Measurements from ENCODE around the gene MYBPC2. TPM values are rescaled to one million over a fixed set of nuclear protein-coding genes. Genes with fewer than 3 reads are reported as not detected.

Gene MYBPC2
- total RNA-seq, 1 donor from 2014 or later, result 0.61 TPM

DNA sequence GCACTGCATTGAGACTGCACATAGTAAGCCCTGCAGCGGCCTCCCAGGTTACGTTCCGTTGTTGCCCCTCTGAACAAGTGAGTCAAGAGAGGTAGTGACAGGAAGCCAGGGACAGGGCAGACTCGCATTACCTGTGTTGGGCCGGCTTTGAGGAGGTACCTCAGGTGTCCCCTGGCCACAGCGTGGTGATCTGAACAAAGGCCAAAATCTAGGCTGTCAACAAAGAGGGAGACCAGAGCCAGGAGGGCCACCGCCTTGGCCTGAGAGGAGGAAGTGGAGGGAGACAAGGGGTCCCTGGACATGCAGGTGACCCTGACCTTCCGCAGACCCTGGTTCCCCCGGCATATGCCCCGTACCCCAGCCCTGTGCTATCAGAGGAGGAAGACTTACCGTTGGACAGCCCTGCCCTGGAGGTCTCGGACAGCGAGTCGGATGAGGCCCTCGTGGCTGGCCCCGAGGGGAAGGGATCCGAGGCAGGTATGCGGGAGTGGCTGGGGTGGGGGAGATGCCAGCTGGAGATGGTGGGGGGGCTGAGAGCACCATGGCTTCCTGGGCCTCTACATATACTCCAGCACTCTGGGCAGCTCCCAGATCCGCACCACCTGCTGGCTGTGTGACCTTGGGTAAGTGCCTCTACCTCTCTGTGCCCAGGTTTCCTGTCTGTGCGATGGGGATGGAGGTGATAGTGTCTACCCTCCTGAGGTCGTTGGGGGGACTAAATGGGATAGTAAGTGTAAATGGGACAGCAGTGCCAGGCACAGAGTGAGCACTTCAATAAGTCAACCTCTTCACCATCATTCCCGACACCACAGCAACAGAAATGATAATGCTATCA, 9.2 kb upstream of the MYBPC2 start:
- Mint-ChIP-seq H3K27ac (ENCODE audit: unreplicated experiment) (no peak overlapping the region), H3K27me3 (ENCODE audit: unreplicated experiment) (peaks cover 3% of the 10 kb centered on the region), H3K4me1 (ENCODE audit: low read depth, unreplicated experiment) (peaks cover 6% of the 10 kb centered on the region), H3K4me3 (ENCODE audit: unreplicated experiment) (no peak overlapping the region), H3K36me3 (ENCODE audit: unreplicated experiment) (no peaks in the 10 kb centered on the region), H3K9me3 (ENCODE audit: unreplicated experiment) (peaks cover 7% of the 10 kb centered on the region)
- no peak for TF ChIP-seq CTCF (IDR thresholded peaks at IDR 0.05; ENCODE audit: partially characterized antibody, unreplicated experiment)
- no peak for DNase-seq

DNA sequence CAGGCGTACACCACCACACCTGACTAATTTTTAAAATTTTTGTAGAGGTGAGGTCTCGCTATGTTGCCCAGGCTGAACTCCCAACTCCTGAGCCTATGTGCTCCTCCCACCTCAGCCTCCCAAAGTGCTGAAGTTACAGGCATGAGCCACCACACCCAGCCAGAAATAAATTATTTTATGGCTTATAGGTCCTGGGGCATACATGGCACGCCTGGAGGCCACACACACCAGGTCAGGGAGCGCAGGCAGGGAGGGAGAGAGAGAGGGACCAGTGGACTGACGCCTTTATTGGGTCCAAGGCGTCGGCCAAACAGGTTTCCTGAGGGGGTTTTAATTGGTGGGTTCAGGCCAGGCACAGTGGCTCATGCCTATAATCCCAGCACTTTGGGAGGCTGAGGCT, 7.1 kb upstream of the MYBPC2 start:
- Mint-ChIP-seq H3K4me1 (ENCODE audit: low read depth, unreplicated experiment) (no peaks in the 10 kb centered on the region), H3K36me3 (ENCODE audit: unreplicated experiment) (no peaks in the 10 kb centered on the region), H3K27ac (ENCODE audit: unreplicated experiment) (no peak overlapping the region), H3K27me3 (ENCODE audit: unreplicated experiment) (no peaks in the 10 kb centered on the region), H3K4me3 (ENCODE audit: unreplicated experiment) (no peak overlapping the region), H3K9me3 (ENCODE audit: unreplicated experiment) (peaks cover 3% of the 10 kb centered on the region)
- no peak for DNase-seq
- TF ChIP-seq CTCF (IDR thresholded peaks at IDR 0.05; ENCODE audit: partially characterized antibody, unreplicated experiment), result no peak

DNA sequence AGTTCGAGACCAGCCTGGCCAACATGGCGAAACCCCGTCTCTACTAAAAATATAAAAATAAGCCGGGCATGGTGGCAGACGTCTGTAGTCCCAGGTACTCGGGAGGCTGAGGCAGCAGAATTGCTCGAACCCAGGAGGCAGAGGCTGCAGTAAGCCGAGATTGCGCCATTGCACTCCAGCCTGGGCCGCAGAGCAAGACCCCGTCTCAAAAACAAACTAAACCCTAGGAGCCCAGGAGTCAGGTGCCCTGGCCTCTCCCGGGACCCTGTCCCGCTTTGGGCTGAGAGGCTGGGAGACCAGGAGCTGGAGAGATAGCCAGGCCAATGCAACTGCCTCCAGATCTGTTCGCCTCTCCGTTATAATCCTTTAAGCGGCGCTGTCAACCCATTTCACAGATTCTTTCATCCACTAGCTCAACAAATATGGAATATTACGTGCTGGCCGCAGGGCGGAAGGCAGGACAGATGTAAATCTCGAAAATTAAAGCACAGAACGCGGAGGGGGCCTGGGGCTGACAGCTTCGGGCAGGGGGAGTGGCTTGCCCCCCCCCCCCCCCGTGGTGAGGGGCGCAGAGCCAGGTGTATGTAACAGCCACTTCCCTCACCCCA, 5.3 kb upstream of the MYBPC2 start:
- H3K9me3 Mint-ChIP-seq (ENCODE audit: unreplicated experiment), result peaks cover 2% of the 10 kb centered on the region

DNA sequence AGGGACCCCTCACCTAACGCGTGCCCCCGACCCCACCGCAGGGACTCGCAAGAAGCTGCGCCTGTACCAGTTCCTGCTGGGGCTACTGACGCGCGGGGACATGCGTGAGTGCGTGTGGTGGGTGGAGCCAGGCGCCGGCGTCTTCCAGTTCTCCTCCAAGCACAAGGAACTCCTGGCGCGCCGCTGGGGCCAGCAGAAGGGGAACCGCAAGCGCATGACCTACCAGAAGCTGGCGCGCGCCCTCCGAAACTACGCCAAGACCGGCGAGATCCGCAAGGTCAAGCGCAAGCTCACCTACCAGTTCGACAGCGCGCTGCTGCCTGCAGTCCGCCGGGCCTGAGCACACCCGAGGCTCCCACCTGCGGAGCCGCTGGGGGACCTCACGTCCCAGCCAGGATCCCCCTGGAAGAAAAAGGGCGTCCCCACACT, 4.7 kb upstream of the MYBPC2 start:
- Mint-ChIP-seq H3K27ac (ENCODE audit: unreplicated experiment) (no peak overlapping the region), H3K4me1 (ENCODE audit: low read depth, unreplicated experiment) (peaks cover 2% of the 10 kb centered on the region), H3K27me3 (ENCODE audit: unreplicated experiment) (no peaks in the 10 kb centered on the region), H3K9me3 (ENCODE audit: unreplicated experiment) (peaks cover 2% of the 10 kb centered on the region), H3K4me3 (ENCODE audit: unreplicated experiment) (no peak overlapping the region), H3K36me3 (ENCODE audit: unreplicated experiment) (no peaks in the 10 kb centered on the region)
- no peak for TF ChIP-seq CTCF (IDR thresholded peaks at IDR 0.05; ENCODE audit: partially characterized antibody, unreplicated experiment)
- DNase-seq, result no peak

More for the DNA sequence above, 5.3 kb upstream of the MYBPC2 start:
- H3K27me3 Mint-ChIP-seq (ENCODE audit: unreplicated experiment), result no peaks in the 10 kb centered on the region
- no peak overlapping the region for H3K27ac Mint-ChIP-seq (ENCODE audit: unreplicated experiment)
- no peak for TF ChIP-seq CTCF (IDR thresholded peaks at IDR 0.05; ENCODE audit: partially characterized antibody, unreplicated experiment)
- no peaks in the 10 kb centered on the region for H3K36me3 Mint-ChIP-seq (ENCODE audit: unreplicated experiment)
- no peak overlapping the region for H3K4me3 Mint-ChIP-seq (ENCODE audit: unreplicated experiment)
- no peak for DNase-seq
- H3K4me1 Mint-ChIP-seq (ENCODE audit: low read depth, unreplicated experiment), result no peaks in the 10 kb centered on the region
